BJ (cell line): ENCODE data around the gene SPATA1. TPM values are rescaled to one million over a fixed set of nuclear protein-coding genes. Genes with fewer than 3 reads are reported as not detected.

Source experiments
- CTCF ChIA-PET: fragments of 350-600 bp; formaldehyde crosslinking; extraction: SDS; loops from one replicate; lab custom pipeline; 2021; ENCODE audit warnings: antibody characterized with exemption, inconsistent platforms; lab: Yijun Ruan, JAX
- POLR2A ChIA-PET: fragments of 300-600 bp; sonication (Branson Sonifier 250); formaldehyde crosslinking; extraction: SDS; loops from one replicate; lab custom pipeline; 2021; ENCODE audit warnings: antibody characterized with exemption; lab: Charles Lee
- DNase-seq: peaks from one replicate; pipeline ENCODE4 v3.0.0-alpha.2; 2011; ENCODE audit warnings: low read depth
- H3K27me3 ChIP-seq: 2 replicates; pipeline ENCODE4 v1.6.0; 2011; ENCODE audit warnings: low read length; ENCODE audit not compliant: control insufficient read depth, insufficient read depth
- H3K36me3 ChIP-seq: 2 replicates; pipeline ENCODE4 v1.5.1; 2011; ENCODE audit warnings: low read length; ENCODE audit not compliant: control insufficient read depth, insufficient read depth
- H3K4me3 ChIP-seq: 2 replicates; pipeline ENCODE4 v1.5.1; 2011; ENCODE audit warnings: low read depth, mild to moderate bottlenecking, control low read depth, low read length
- CTCF ChIP-seq: IDR thresholded peaks from 2 replicates; pipeline ENCODE4 v1.5.1; 2011; ENCODE audit warnings: low read depth, mild to moderate bottlenecking, control low read depth, inconsistent platforms, low read length, moderate library complexity; ENCODE audit not compliant: insufficient read depth
- polyA plus RNA-seq: library from polyadenylated mRNA; depleted of rRNA; stranded (reverse); fragments of >200 nt; gene quantifications from 2 replicates; pipeline ENCODE4 v1.2.3, GENCODE V29; 2011

The SPATA1 gene
- polyA plus RNA-seq, 1 experiment: 0.69 TPM

GRCh38 chr1:84525779-84526178 lies 19.6 kb downstream of the SPATA1 start:
- no peak for DNase-seq
- Histone ChIP-seq H3K4me3 (no peak overlapping the region), H3K27me3 (no peaks in the 10 kb centered on the region), H3K36me3 (no peaks in the 10 kb centered on the region)
- ChIA-PET CTCF (interaction anchor here (1.0 kb wide), 1 partner anchor 419 kb away, joined by 3 read pairs; no protein-coding TSS in a partner anchor), POLR2A (no interaction called here)
- TF ChIP-seq CTCF: no peak

GRCh38 chr1:84538599-84538998 lies 32.4 kb downstream of the SPATA1 start:
- POLR2A ChIA-PET: interaction anchor here (0.6 kb wide), 1 partner anchor 19 kb away, joined by 8 read pairs; no protein-coding TSS in a partner anchor
- no peaks in the 10 kb centered on the region for H3K27me3 ChIP-seq
- no peaks in the 10 kb centered on the region for H3K36me3 ChIP-seq
- H3K4me3 ChIP-seq: no peak overlapping the region
- DNase-seq: no peak
- no peak for TF ChIP-seq CTCF
- CTCF ChIA-PET: no interaction called here

- Histone ChIP-seq H3K27me3 (no peaks in the 10 kb centered on the region), H3K4me3 (no peak overlapping the region), H3K36me3 (no peaks in the 10 kb centered on the region)
- DNase-seq: no peak
- POLR2A ChIA-PET: no interaction called here
- CTCF ChIA-PET: no interaction called here
- no peak for TF ChIP-seq CTCF
Measured at GRCh38 chr1:84539972-84540371, 33.8 kb downstream of the SPATA1 start.

- no peak overlapping the region for H3K4me3 ChIP-seq
- ChIA-PET POLR2A (no interaction called here), CTCF (no interaction called here)
- peak; percentile 36 for DNase-seq
- no peaks in the 10 kb centered on the region for H3K36me3 ChIP-seq
- no peaks in the 10 kb centered on the region for H3K27me3 ChIP-seq
- TF ChIP-seq CTCF: no peak
Measured at GRCh38 chr1:84540759-84541158, 34.6 kb downstream of the SPATA1 start.

GRCh38 chr1:84541679-84542078 lies 35.5 kb downstream of the SPATA1 start:
- ChIA-PET POLR2A (no interaction called here), CTCF (interaction anchor here (0.6 kb wide), 1 partner anchor 87 kb away, joined by 3 read pairs; no protein-coding TSS in a partner anchor)
- no peak for TF ChIP-seq CTCF
- no peak for DNase-seq
- H3K36me3 ChIP-seq: no peaks in the 10 kb centered on the region
- H3K27me3 ChIP-seq: no peaks in the 10 kb centered on the region
- H3K4me3 ChIP-seq: no peak overlapping the region
